ENCODE measurements around the gene CNTNAP4. TPM values are rescaled to one million over a fixed set of nuclear protein-coding genes. Genes with fewer than 3 reads are reported as not detected.

Gene CNTNAP4
- total and polyA plus RNA-seq, 7 donors: 0.01 to 0.04 (median 0.03) TPM; not detected in 4

GRCh38 chr16:76474048-76474447 lies 196.8 kb downstream of the CNTNAP4 start:
- H3K27me3 ChIP-seq (ENCODE audit: insufficient read depth in 3 of 3, low read length in 2 of 3): no peaks in the 10 kb centered on the region
- H3K27ac ChIP-seq: no peak overlapping the region
- intact Hi-C loops (cut with DNase I): no loop called here
- DNase-seq: no peak
- H3K36me3 ChIP-seq (ENCODE audit: insufficient read depth in 1 of 2, low read depth in 1 of 2): no peaks in the 10 kb centered on the region
- TF ChIP-seq CTCF (IDR thresholded peaks at IDR 0.05): no peak
- no peak overlapping the region for H3K4me3 ChIP-seq
- no peak for ATAC-seq
- no peaks in the 10 kb centered on the region for H3K4me1 ChIP-seq
- peaks cover 3% of the 10 kb centered on the region for H3K9me3 ChIP-seq
- 64 to 79% (median 76%) methylated on average over 2 of the region's 2 CpGs for WGBS, 3 donors

- Histone ChIP-seq H3K9me3 (no peaks in the 10 kb centered on the region), H3K27ac (no peak overlapping the region), H3K4me3 (no peak overlapping the region), H3K36me3 (ENCODE audit: insufficient read depth in 1 of 2, low read depth in 1 of 2) (no peaks in the 10 kb centered on the region), H3K27me3 (ENCODE audit: insufficient read depth in 3 of 3, low read length in 2 of 3) (no peaks in the 10 kb centered on the region), H3K4me1 (no peaks in the 10 kb centered on the region)
- intact Hi-C loops (cut with DNase I): no loop called here
- WGBS, 3 donors: 64 to 68% (median 64%) methylated on average over 4 of the region's 4 CpGs
- ATAC-seq (no peak), DNase-seq (no peak)
- no peak for TF ChIP-seq CTCF (IDR thresholded peaks at IDR 0.05)
Observed at GRCh38 chr16:76478105-76478504, 200.9 kb downstream of the CNTNAP4 start.

- TF ChIP-seq CTCF (IDR thresholded peaks at IDR 0.05): no peak
- 45 to 55% (median 50%) methylated on average over 8 of the region's 8 CpGs for WGBS, 3 donors
- Histone ChIP-seq H3K4me3 (no peak overlapping the region), H3K36me3 (ENCODE audit: insufficient read depth in 1 of 2, low read depth in 1 of 2) (no peaks in the 10 kb centered on the region), H3K27me3 (ENCODE audit: insufficient read depth in 3 of 3, low read length in 2 of 3) (peaks cover 0 to 3% (median 0%) of the 10 kb centered on the region in 3 donors), H3K9me3 (no peaks in the 10 kb centered on the region), H3K27ac (no peak overlapping the region), H3K4me1 (no peaks in the 10 kb centered on the region)
- intact Hi-C loops (cut with DNase I): no loop called here
- no peak for ATAC-seq
- no peak for DNase-seq
Observed at GRCh38 chr16:76483307-76483909, 206.2 kb downstream of the CNTNAP4 start.

- ATAC-seq (no peak), DNase-seq (no peak)
- Histone ChIP-seq H3K4me1 (no peaks in the 10 kb centered on the region), H3K27ac (no peak overlapping the region), H3K9me3 (no peaks in the 10 kb centered on the region), H3K4me3 (no peak overlapping the region), H3K36me3 (ENCODE audit: insufficient read depth in 1 of 2, low read depth in 1 of 2) (no peaks in the 10 kb centered on the region), H3K27me3 (ENCODE audit: insufficient read depth in 3 of 3, low read length in 2 of 3) (peaks cover 0 to 3% (median 0%) of the 10 kb centered on the region in 3 donors)
- TF ChIP-seq CTCF (IDR thresholded peaks at IDR 0.05): no peak
- 41 to 49% (median 44%) methylated on average over 1 of the region's 1 CpG for WGBS, 3 donors
- intact Hi-C loops (cut with DNase I): no loop called here
Observed at GRCh38 chr16:76484020-76484419, 206.8 kb downstream of the CNTNAP4 start.

- H3K9me3 ChIP-seq: no peaks in the 10 kb centered on the region
- ATAC-seq: no peak
- no peak for TF ChIP-seq CTCF (IDR thresholded peaks at IDR 0.05)
- intact Hi-C loops (cut with DNase I): no loop called here
- no peaks in the 10 kb centered on the region for H3K36me3 ChIP-seq (ENCODE audit: insufficient read depth in 1 of 2, low read depth in 1 of 2)
- WGBS, 3 donors: 86 to 91% (median 88%) methylated on average over 1 of the region's 1 CpG
- H3K27me3 ChIP-seq (ENCODE audit: insufficient read depth in 3 of 3, low read length in 2 of 3): peaks cover 0 to 3% (median 0%) of the 10 kb centered on the region in 3 donors
- DNase-seq: no peak
- no peak overlapping the region for H3K4me3 ChIP-seq
- no peak overlapping the region for H3K27ac ChIP-seq
- no peaks in the 10 kb centered on the region for H3K4me1 ChIP-seq
Observed at GRCh38 chr16:76486740-76487139, 209.5 kb downstream of the CNTNAP4 start.

All from psoas muscle (tissue), 8 donors.